K562 (cell line): ENCODE measurements around the gene CHN2. TPM values are rescaled to one million over a fixed set of nuclear protein-coding genes. Genes with fewer than 3 reads are reported as not detected.

Source experiments
- ATAC-seq: fragments of 200-7000 bp; cut with Tn5 transposase; 3 replicates; pipeline ENCODE4 v1.9.1; 2020; ENCODE audit warnings: moderate library complexity
- BruUV-seq: library from RNA; stranded (reverse); fragments of 400-500 nt; replicated peaks from 2 replicates; lab custom pipeline; 2021; lab: Mats Ljungman, UMichigan
- CTCF ChIA-PET: fragments of 300-600 bp; formaldehyde crosslinking; extraction: SDS; loops from one replicate; lab custom pipeline; 2021; ENCODE audit warnings: low intra/inter-chr PET ratio; lab: Yijun Ruan, JAX
- POLR2A ChIA-PET: fragments of 300-600, 350-650 bp; sonication (Branson Sonifier 250); formaldehyde crosslinking; extraction: SDS; loops from one replicate; lab custom pipeline; 2021; ENCODE audit warnings: antibody characterized with exemption, inconsistent platforms; lab: Yijun Ruan, JAX
- DNase-seq, 4 experiments: peaks; one replicate each; pipeline versions ENCODE4 v3.0.0 to v3.0.0-alpha.2; 2011 to 2018; ENCODE audit warnings: low spot score in 3 of 4, mixed read lengths in 3 of 4; ENCODE audit errors: extremely low read depth in 1 of 4
- FAIRE-seq: peaks from 2 replicates; lab custom pipeline; 2011; peaks lifted over from hg19 to GRCh38; lab: Jason Lieb, UNC
- H2AFZ ChIP-seq: 2 replicates; pipeline ENCODE4 v1.6.0; 2011; ENCODE audit warnings: low read depth, low read length, control low read depth, inconsistent platforms
- H3K27ac ChIP-seq: fragments of 200-600 bp; 3 replicates; pipeline ENCODE4 v1.8.0; 2011; ENCODE audit warnings: low read depth, mild to moderate bottlenecking, control low read depth, inconsistent platforms, low read length, moderate library complexity, mixed read lengths; ENCODE audit errors: extremely low read depth
- H3K27me3 ChIP-seq, 2 experiments: fragments of 300-600 bp in 1 of 2; 2 replicates in 1 of 2; 3 replicates in 1 of 2; pipeline versions ENCODE4 v1.6.0 to v1.8.0; 2011; ENCODE audit warnings: inconsistent platforms in 2 of 2, low read length in 2 of 2, mild to moderate bottlenecking in 1 of 2, mixed read lengths in 1 of 2, moderate library complexity in 1 of 2; ENCODE audit not compliant: control insufficient read depth in 2 of 2, insufficient read depth in 2 of 2
- H3K36me3 ChIP-seq: fragments of 300-600 bp; 3 replicates; pipeline ENCODE4 v1.8.0; 2011; ENCODE audit warnings: mild to moderate bottlenecking, low read length, inconsistent platforms; ENCODE audit not compliant: control insufficient read depth, insufficient read depth
- H3K4me1 ChIP-seq, 2 experiments: fragments of 200-600 bp in 1 of 2; replicated peaks in 1 of 2; 2 replicates in 1 of 2; 3 replicates in 1 of 2; pipeline versions ENCODE4 v1.5.1 to v1.8.0; 2011; ENCODE audit warnings: inconsistent platforms in 2 of 2, low read length in 2 of 2, mild to moderate bottlenecking in 1 of 2, mixed read lengths in 1 of 2, moderate library complexity in 1 of 2; ENCODE audit not compliant: control insufficient read depth in 2 of 2, insufficient read depth in 2 of 2
- H3K4me2 ChIP-seq: 2 replicates; pipeline ENCODE4 v1.6.1; 2011; ENCODE audit warnings: low read length, control low read depth, inconsistent platforms, mixed read lengths; ENCODE audit not compliant: insufficient read depth
- H3K4me3 ChIP-seq: fragments of 200-600 bp; sonication (generic), shearing (Covaris generic); 2 replicates; pipeline ENCODE4 v1.5.1; 2016; ENCODE audit warnings: control low read depth, inconsistent platforms
- H3K79me2 ChIP-seq: fragments of 200-600 bp; 3 replicates; pipeline ENCODE4 v1.8.0; 2011; ENCODE audit warnings: low read length, inconsistent platforms; ENCODE audit not compliant: control insufficient read depth, insufficient read depth
- H3K9ac ChIP-seq, 2 experiments: 2 replicates each; pipeline versions ENCODE4 v1.6.0 to v1.6.1; 2011; ENCODE audit warnings: low read depth in 2 of 2, low read length in 2 of 2, control low read depth in 1 of 2, inconsistent platforms in 1 of 2, mild to moderate bottlenecking in 1 of 2, mixed read lengths in 1 of 2; ENCODE audit not compliant: insufficient read depth in 1 of 2
- H3K9me1 ChIP-seq: one replicate; pipeline ENCODE4 v1.6.0; 2011; ENCODE audit warnings: inconsistent platforms, mild to moderate bottlenecking, low read length, moderate library complexity; ENCODE audit not compliant: control insufficient read depth, insufficient read depth
- H3K9me3 ChIP-seq: replicated peaks from 2 replicates; pipeline ENCODE4 v1.5.1; 2011; ENCODE audit warnings: low read depth, low read length, inconsistent platforms; ENCODE audit not compliant: control insufficient read depth, insufficient read depth
- H4K20me1 ChIP-seq: replicated peaks from 2 replicates; pipeline ENCODE4 v1.6.1; 2011; ENCODE audit warnings: low read length, inconsistent platforms, mixed read lengths; ENCODE audit not compliant: control insufficient read depth, insufficient read depth
- ARNT ChIP-seq, 2 experiments: fragments of 450-650 bp; IDR thresholded peaks; 2 replicates each; pipeline ENCODE4 v1.6.1; 2016; ENCODE audit warnings: mild to moderate bottlenecking in 1 of 2
- POLR2G ChIP-seq: fragments of 200-400 bp; formaldehyde crosslinking; IDR thresholded peaks from 2 replicates; pipeline ENCODE4 v1.6.1; 2017; ENCODE audit warnings: low read depth, mild to moderate bottlenecking, antibody characterized with exemption, low read length, moderate library complexity
- POU5F1 ChIP-seq: fragments of 150-350 bp; IDR thresholded peaks from 2 replicates; pipeline ENCODE4 v1.6.1; 2014; ENCODE audit warnings: borderline replicate concordance, low read length, low read depth, mild to moderate bottlenecking; ENCODE audit not compliant: partially characterized antibody
- ZNF239 ChIP-seq: fragments of 250-450 bp; sonication (Bioruptor Pico); IDR thresholded peaks from 2 replicates; pipeline ENCODE4 v1.4.0; 2020; ENCODE audit warnings: mild to moderate bottlenecking
- ZNF668 ChIP-seq: fragments of 250-450 bp; sonication (Bioruptor Pico); IDR thresholded peaks from 2 replicates; pipeline ENCODE4 v1.8.0; 2022; ENCODE audit warnings: mild to moderate bottlenecking, inconsistent platforms
- WGBS: fragments of 100-300 bp; shearing (Covaris generic); methylation state at CpG from one replicate; pipeline ENCODE4 v1.1.6; 2016; ENCODE audit warnings: low coverage, mixed read lengths; ENCODE audit not compliant: insufficient coverage; ENCODE audit errors: missing lambda C conversion rate; 5-methylcytosine and 5-hydroxymethylcytosine counted together
- in situ Hi-C: fragments of 300-500 bp; cut with MboI; formaldehyde crosslinking; loops from 4 replicates; pipeline ENCODE4 v1.15.0; 2018; ENCODE audit warnings: inconsistent platforms, mixed read lengths
- intact Hi-C: fragments of 100-400 bp; cut with micrococcal nuclease; formaldehyde crosslinking; loops from 2 replicates; pipeline ENCODE4 v1.14.2; 2022
- polyA plus RNA-seq, 8 experiments: library from polyadenylated mRNA; depleted of rRNA in 4 of 8; stranded (reverse) in 5 of 8; unstranded in 3 of 8; fragments of >200 nt; fragmentation: Nextera tagmentation in 2 of 8; fragmentation: Illumina TruSeq in 1 of 8; extraction: Ambion mirVana in 2 of 8; extraction: Trizol in 1 of 8; gene quantifications; 2 replicates each; pipeline versions ENCODE4 v1.2.1 to v1.2.3, GENCODE V29; 2011 to 2014; ENCODE audit warnings: inconsistent platforms in 1 of 8, missing spikeins in 1 of 8
- total RNA-seq, 7 experiments: library from RNA; depleted of rRNA in 6 of 7; stranded (reverse); fragments of >200 nt in 6 of 7; fragmentation: Illumina TruSeq in 2 of 7; extraction: Trizol in 2 of 7; gene quantifications; 2 replicates each; pipeline versions ENCODE4 v1.2.1 to v1.2.3, GENCODE V29; 2011 to 2021; ENCODE audit warnings: low replicate concordance in 1 of 7

Gene CHN2
- total and polyA plus RNA-seq, 9 of the 15 experiments (the other 6 are each of a cell fraction or from before 2014, with no cell fraction given), result 0.12 to 2.1 (median 0.31) TPM; not detected in 1

GRCh38 chr7:29379551-29379950 is 185.0 kb downstream of the CHN2 start (continued):
- TF ChIP-seq ZNF239 (CRISPR knock-in tag), result no peak
- no peak for TF ChIP-seq POU5F1
- no peak for TF ChIP-seq ZNF668 (CRISPR knock-in tag)
- no peak for TF ChIP-seq ARNT (IDR thresholded peaks at IDR 0.05)

GRCh38 chr7:29381206-29382094 is 186.9 kb downstream of the CHN2 start:
- no peak overlapping the region for H3K4me2 ChIP-seq
- H3K9ac ChIP-seq, result no peak overlapping the region
- no peak for DNase-seq
- intact Hi-C loops (no loop called here), in situ Hi-C loops (no loop called here)
- ChIA-PET CTCF (no interaction called here), POLR2A (no interaction called here)
- no peaks in the 10 kb centered on the region for H3K9me1 ChIP-seq
- no peak for ATAC-seq
- no peak overlapping the region for H3K27ac ChIP-seq
- no peaks in the 10 kb centered on the region for H3K79me2 ChIP-seq
- H3K4me3 ChIP-seq, result no peak overlapping the region
- H2AFZ ChIP-seq, result no peak overlapping the region
- no peaks in the 10 kb centered on the region for H4K20me1 ChIP-seq
- H3K4me1 ChIP-seq, result no peaks in the 10 kb centered on the region
- no peaks in the 10 kb centered on the region for H3K36me3 ChIP-seq
- FAIRE-seq, result no peak
- no TSS peak for BruUV-seq
- TF ChIP-seq POLR2G, result no peak
- H3K9me3 ChIP-seq, result no peaks in the 10 kb centered on the region
- WGBS, result 4% methylated on average over 4 of the region's 5 CpGs
- no peaks in the 10 kb centered on the region for H3K27me3 ChIP-seq
